ENCODE results near the gene TBL1Y. TPM values are rescaled to one million over a fixed set of nuclear protein-coding genes. Genes with fewer than 3 reads are reported as not detected.

TBL1Y gene
- total and polyA plus RNA-seq, 2 donors (not counting 1 experiment from before 2014, with no cell fraction given): not detected

GRCh38 chrY:7016521-7016920 lies 106.0 kb downstream of the TBL1Y start:
- H2AFZ ChIP-seq (ENCODE audit: insufficient read depth, low read depth, low read length, poor library complexity, severe bottlenecking): no peak overlapping the region
- Mint-ChIP-seq H3K27ac (no peak overlapping the region), H3K27me3 (no peaks in the 10 kb centered on the region), H3K9me3 (ENCODE audit: insufficient read depth) (no peaks in the 10 kb centered on the region), H3K4me1 (no peaks in the 10 kb centered on the region), H3K4me3 (no peak overlapping the region)
- no peak for ATAC-seq (ENCODE audit: low read depth)
- H3K4me2 ChIP-seq (replicated peaks; ENCODE audit: low read depth, low read length, poor library complexity, severe bottlenecking): no peak overlapping the region
- H3K27me3 ChIP-seq (replicated peaks in 1 of 4; ENCODE audit: control extremely low read depth in 1 of 4, control insufficient read depth in 3 of 4, insufficient read depth in 4 of 4, low read length in 3 of 4): no peaks in the 10 kb centered on the region
- CTCF ChIA-PET: no interaction called here
- WGBS (ENCODE audit: insufficient coverage): 83% methylated on average over 2 of the region's 4 CpGs
- TF ChIP-seq CTCF (IDR thresholded peaks at IDR 0.05): no peak
- TF ChIP-seq EZH2 (IDR thresholded peaks at IDR 0.05; ENCODE audit: borderline replicate concordance, insufficient read depth, low read depth, low read length, poor library complexity, severe bottlenecking): no peak
- H3K4me3 ChIP-seq (ENCODE audit: control extremely low read depth in 1 of 5, extremely low read depth in 1 of 5, insufficient read depth in 1 of 5, low read depth in 2 of 5, low read length in 4 of 5): no peak overlapping the region
- no peak overlapping the region for H3K9ac ChIP-seq (ENCODE audit: low read length)
- no peaks in the 10 kb centered on the region for H3K4me1 ChIP-seq (ENCODE audit: control insufficient read depth in 2 of 2, insufficient read depth in 2 of 2, low read length in 2 of 2)
- POLR2A ChIA-PET: no interaction called here
- intact Hi-C loops (cut with micrococcal nuclease): no loop called here
- no peaks in the 10 kb centered on the region for H3K36me3 ChIP-seq (replicated peaks in 1 of 2; ENCODE audit: control extremely low read depth in 1 of 2, control insufficient read depth in 1 of 2, extremely low read depth in 1 of 2, insufficient read depth in 2 of 2, low read length in 1 of 2)
- H3K9me3 ChIP-seq (ENCODE audit: control extremely low read depth in 1 of 3, control insufficient read depth in 2 of 3, insufficient read depth in 1 of 3, low read length in 2 of 3): no peaks in the 10 kb centered on the region
- H3K79me2 ChIP-seq (ENCODE audit: control insufficient read depth, insufficient read depth, low read length): no peaks in the 10 kb centered on the region
- no peak overlapping the region for H3K27ac ChIP-seq (ENCODE audit: low read length in 2 of 2)
- no peak for DNase-seq
- H4K20me1 ChIP-seq (ENCODE audit: control insufficient read depth, insufficient read depth, low read length, poor library complexity, severe bottlenecking): no peaks in the 10 kb centered on the region

GRCh38 chrY:7017244-7018080 lies 107.0 kb downstream of the TBL1Y start:
- CTCF ChIA-PET: no interaction called here
- ATAC-seq (ENCODE audit: low read depth): no peak
- intact Hi-C loops (cut with micrococcal nuclease): no loop called here

More at GRCh38 chrY:7017244-7018080, 107.0 kb downstream of the TBL1Y start:
- TF ChIP-seq EZH2 (IDR thresholded peaks at IDR 0.05; ENCODE audit: borderline replicate concordance, insufficient read depth, low read depth, low read length, poor library complexity, severe bottlenecking): no peak
- no peak for TF ChIP-seq CTCF (IDR thresholded peaks at IDR 0.05)
- Mint-ChIP-seq H3K4me3 (no peak overlapping the region), H3K27ac (no peak overlapping the region), H3K27me3 (no peaks in the 10 kb centered on the region), H3K4me1 (no peaks in the 10 kb centered on the region), H3K9me3 (ENCODE audit: insufficient read depth) (no peaks in the 10 kb centered on the region)
- POLR2A ChIA-PET: no interaction called here
- no peak overlapping the region for H3K4me3 ChIP-seq (ENCODE audit: control extremely low read depth in 1 of 5, extremely low read depth in 1 of 5, insufficient read depth in 1 of 5, low read depth in 2 of 5, low read length in 4 of 5)
- H3K27ac ChIP-seq (ENCODE audit: low read length in 2 of 2): no peak overlapping the region
- no peak overlapping the region for H2AFZ ChIP-seq (ENCODE audit: insufficient read depth, low read depth, low read length, poor library complexity, severe bottlenecking)
- no peak for DNase-seq
- H3K4me1 ChIP-seq (ENCODE audit: control insufficient read depth in 2 of 2, insufficient read depth in 2 of 2, low read length in 2 of 2): no peaks in the 10 kb centered on the region
- no peaks in the 10 kb centered on the region for H3K79me2 ChIP-seq (ENCODE audit: control insufficient read depth, insufficient read depth, low read length)
- H3K9ac ChIP-seq (ENCODE audit: low read length): no peak overlapping the region
- no peaks in the 10 kb centered on the region for H3K27me3 ChIP-seq (replicated peaks in 1 of 4; ENCODE audit: control extremely low read depth in 1 of 4, control insufficient read depth in 3 of 4, insufficient read depth in 4 of 4, low read length in 3 of 4)
- H3K9me3 ChIP-seq (ENCODE audit: control extremely low read depth in 1 of 3, control insufficient read depth in 2 of 3, insufficient read depth in 1 of 3, low read length in 2 of 3): no peaks in the 10 kb centered on the region
- no peaks in the 10 kb centered on the region for H4K20me1 ChIP-seq (ENCODE audit: control insufficient read depth, insufficient read depth, low read length, poor library complexity, severe bottlenecking)
- no peaks in the 10 kb centered on the region for H3K36me3 ChIP-seq (replicated peaks in 1 of 2; ENCODE audit: control extremely low read depth in 1 of 2, control insufficient read depth in 1 of 2, extremely low read depth in 1 of 2, insufficient read depth in 2 of 2, low read length in 1 of 2)
- no peak overlapping the region for H3K4me2 ChIP-seq (replicated peaks; ENCODE audit: low read depth, low read length, poor library complexity, severe bottlenecking)
- no CpG with 5 or more reads among the region's 6 CpGs for WGBS (ENCODE audit: insufficient coverage)
